GM23338 (cell line): ENCODE data around the gene GSN.

Source experiments
- EZH2 ChIP-seq: fragments of 200-600 bp; sonication (generic); IDR thresholded peaks from one replicate; pipeline ENCODE4 v1.8.0; 2017; ENCODE audit warnings: antibody characterized with exemption, mild to moderate bottlenecking, low read depth; ENCODE audit not compliant: unreplicated experiment
- EZH2phosphoT487 ChIP-seq: fragments of 200-600 bp; sonication (generic); IDR thresholded peaks from one replicate; pipeline ENCODE4 v1.8.1; 2018; ENCODE audit warnings: antibody characterized with exemption; ENCODE audit not compliant: unreplicated experiment
- JUNB ChIP-seq: IDR thresholded peaks from one replicate; pipeline ENCODE4 v1.6.1; 2016; ENCODE audit warnings: antibody characterized with exemption; ENCODE audit not compliant: unreplicated experiment
- POLR2AphosphoS5 ChIP-seq: IDR thresholded peaks from 2 replicates; pipeline ENCODE4 v1.6.1; 2016; ENCODE audit warnings: antibody characterized with exemption, low read depth
- REST ChIP-seq: IDR thresholded peaks from one replicate; pipeline ENCODE4 v1.6.1; 2018; ENCODE audit warnings: antibody characterized with exemption; ENCODE audit not compliant: unreplicated experiment
- ZNF114 ChIP-seq: fragments of 250-450 bp; sonication (Bioruptor Pico); IDR thresholded peaks from 2 replicates; pipeline ENCODE4 v1.5.0; 2020; ENCODE audit warnings: mild to moderate bottlenecking, moderate library complexity
- TF ChIP-seq, protein P1 (sequence below), 2 experiments: fragments of 200-600 bp in 1 of 2; sonication (generic) in 1 of 2; conservative IDR thresholded peaks; 2 replicates each; pipeline versions ENCODE4 v1.5.1 to v1.6.1; 2016 to 2017; ENCODE audit warnings: antibody characterized with exemption in 2 of 2, low read depth in 2 of 2, mild to moderate bottlenecking in 2 of 2, moderate library complexity in 1 of 2

GRCh38 chr9:121362813-121363621 is 95.1 kb downstream of the GSN start:
- TF ChIP-seq POLR2AphosphoS5 = no peak
- no peak for TF ChIP-seq EZH2phosphoT487
- TF ChIP-seq, protein P1, sequence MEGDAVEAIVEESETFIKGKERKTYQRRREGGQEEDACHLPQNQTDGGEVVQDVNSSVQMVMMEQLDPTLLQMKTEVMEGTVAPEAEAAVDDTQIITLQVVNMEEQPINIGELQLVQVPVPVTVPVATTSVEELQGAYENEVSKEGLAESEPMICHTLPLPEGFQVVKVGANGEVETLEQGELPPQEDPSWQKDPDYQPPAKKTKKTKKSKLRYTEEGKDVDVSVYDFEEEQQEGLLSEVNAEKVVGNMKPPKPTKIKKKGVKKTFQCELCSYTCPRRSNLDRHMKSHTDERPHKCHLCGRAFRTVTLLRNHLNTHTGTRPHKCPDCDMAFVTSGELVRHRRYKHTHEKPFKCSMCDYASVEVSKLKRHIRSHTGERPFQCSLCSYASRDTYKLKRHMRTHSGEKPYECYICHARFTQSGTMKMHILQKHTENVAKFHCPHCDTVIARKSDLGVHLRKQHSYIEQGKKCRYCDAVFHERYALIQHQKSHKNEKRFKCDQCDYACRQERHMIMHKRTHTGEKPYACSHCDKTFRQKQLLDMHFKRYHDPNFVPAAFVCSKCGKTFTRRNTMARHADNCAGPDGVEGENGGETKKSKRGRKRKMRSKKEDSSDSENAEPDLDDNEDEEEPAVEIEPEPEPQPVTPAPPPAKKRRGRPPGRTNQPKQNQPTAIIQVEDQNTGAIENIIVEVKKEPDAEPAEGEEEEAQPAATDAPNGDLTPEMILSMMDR (conservative IDR thresholded peaks at IDR 0.05; ENCODE audit: low read depth in 2 of 2) = no peak
- TF ChIP-seq EZH2 = no peak
- TF ChIP-seq ZNF114 (CRISPR knock-in tag) = no peak
- TF ChIP-seq JUNB = no peak
- no peak for TF ChIP-seq REST
